HG02973 (cell line): Measurements from ENCODE around the gene ARMH3.
"Not testable (repeated sequence)": the region's sequence is repeated elsewhere in the genome, so short reads cannot be mapped to it uniquely, and the experiment has no call there.

Experiments
- ATAC-seq: cut with Tn5 transposase; IDR thresholded peaks from one replicate; pipeline ENCODE4 v1.9.1; 2021; ENCODE audit warnings: moderate library complexity; ENCODE audit not compliant: unreplicated experiment

The ARMH3 gene

GRCh38 chr10:102055647-102056419 lies at the start of gene ARMH3:
ARMH3 (minus strand) TSS chr10:102056173; CDS start chr10:102040114, 16,059 bp downstream.
- peak; percentile 88 for ATAC-seq

GRCh38 chr10:102102421-102102820 lies 46.4 kb upstream of the ARMH3 start:
- no peak for ATAC-seq

- no peak for ATAC-seq
Measured at GRCh38 chr10:102101152-102101551, 45.2 kb upstream of the ARMH3 start.

- no peak for ATAC-seq
Measured at GRCh38 chr10:102096449-102096848, 40.5 kb upstream of the ARMH3 start.

- ATAC-seq: no peak
Measured at GRCh38 chr10:102090772-102091171, 34.8 kb upstream of the ARMH3 start.

GRCh38 chr10:102086196-102086595 lies 30.2 kb upstream of the ARMH3 start:
- ATAC-seq: no peak

GRCh38 chr10:102085336-102085735 lies 29.4 kb upstream of the ARMH3 start:
- ATAC-seq: no peak

- no peak for ATAC-seq
Measured at GRCh38 chr10:102083541-102083940, 27.6 kb upstream of the ARMH3 start.

- ATAC-seq: no peak
Measured at GRCh38 chr10:102072673-102073527, 16.9 kb upstream of the ARMH3 start.

GRCh38 chr10:102069071-102069470 lies 13.1 kb upstream of the ARMH3 start:
- no peak for ATAC-seq

GRCh38 chr10:102068216-102068615 lies 12.2 kb upstream of the ARMH3 start:
- no peak for ATAC-seq

GRCh38 chr10:102067091-102067916 lies 11.3 kb upstream of the ARMH3 start:
- ATAC-seq: no peak

GRCh38 chr10:102066399-102067088 lies 10.6 kb upstream of the ARMH3 start:
- ATAC-seq: no peak

GRCh38 chr10:102065561-102066398 lies 9.8 kb upstream of the ARMH3 start:
- ATAC-seq: peak; percentile 20

- ATAC-seq: peak; percentile 85
Measured at GRCh38 chr10:102064868-102065560, 9.0 kb upstream of the ARMH3 start, which contains the start of gene HPS6. HPS6 (plus strand) TSS chr10:102065349; CDS start chr10:102065475, 126 bp downstream.

GRCh38 chr10:102064503-102064867 lies 8.5 kb upstream of the ARMH3 start:
- no peak for ATAC-seq

- ATAC-seq: no peak
Measured at GRCh38 chr10:102059987-102060386, 4.0 kb upstream of the ARMH3 start.

GRCh38 chr10:102054881-102055646 lies 909 bp downstream of the ARMH3 start:
- not testable (repeated sequence) for ATAC-seq
